ENCODE results near the gene SGF29. TPM values are rescaled to one million over a fixed set of nuclear protein-coding genes. Genes with fewer than 3 reads are reported as not detected.
"Not testable (repeated sequence)": the region's sequence is repeated elsewhere in the genome, so short reads cannot be mapped to it uniquely, and the experiment has no call there.

SGF29 gene
- total RNA-seq, 1 donor from 2014 or later = 37.6 TPM

- no peak for DNase-seq (ENCODE audit: low spot score, unreplicated experiment)
- Mint-ChIP-seq H3K4me3 (ENCODE audit: low read depth) (no peak overlapping the region), H3K36me3 (ENCODE audit: insufficient read depth) (no peaks in the 10 kb centered on the region), H3K4me1 (ENCODE audit: low read depth) (peaks cover 17% of the 10 kb centered on the region), H3K9me3 (ENCODE audit: low read depth) (no peaks in the 10 kb centered on the region), H3K27me3 (no peaks in the 10 kb centered on the region), H3K27ac (no peak overlapping the region)
- TF ChIP-seq CTCF (IDR thresholded peaks at IDR 0.05; ENCODE audit: unreplicated experiment) = no peak
Observed at GRCh38 chr16:28607116-28607623, 53.5 kb downstream of the SGF29 start.

GRCh38 chr16:28607681-28608495 is 54.2 kb downstream of the SGF29 start:
- H3K27ac Mint-ChIP-seq; H3K9me3 Mint-ChIP-seq (ENCODE audit: low read depth); H3K36me3 Mint-ChIP-seq (ENCODE audit: insufficient read depth); H3K27me3 Mint-ChIP-seq; DNase-seq (ENCODE audit: low spot score, unreplicated experiment): not testable (repeated sequence)
- peak overlapping the region; percentile 16 for H3K4me3 Mint-ChIP-seq (ENCODE audit: low read depth)
- H3K4me1 Mint-ChIP-seq (ENCODE audit: low read depth) = peaks cover 17% of the 10 kb centered on the region

- not testable (repeated sequence) for DNase-seq (ENCODE audit: low spot score, unreplicated experiment); H3K27ac Mint-ChIP-seq; H3K9me3 Mint-ChIP-seq (ENCODE audit: low read depth); H3K27me3 Mint-ChIP-seq; H3K36me3 Mint-ChIP-seq (ENCODE audit: insufficient read depth)
- H3K4me3 Mint-ChIP-seq (ENCODE audit: low read depth) = peak overlapping the region; percentile 16
- peaks cover 17% of the 10 kb centered on the region for H3K4me1 Mint-ChIP-seq (ENCODE audit: low read depth)
Observed at GRCh38 chr16:28608496-28608808, 54.7 kb downstream of the SGF29 start.

GRCh38 chr16:28608867-28609596 is 55.3 kb downstream of the SGF29 start:
- H3K9me3 Mint-ChIP-seq (ENCODE audit: low read depth); H3K36me3 Mint-ChIP-seq (ENCODE audit: insufficient read depth); DNase-seq (ENCODE audit: low spot score, unreplicated experiment); H3K27me3 Mint-ChIP-seq: not testable (repeated sequence)
- peaks cover 17% of the 10 kb centered on the region for H3K4me1 Mint-ChIP-seq (ENCODE audit: low read depth)
- H3K4me3 Mint-ChIP-seq (ENCODE audit: low read depth) = peak overlapping the region; percentile 70
- peak overlapping the region; percentile 92 for H3K27ac Mint-ChIP-seq

- Mint-ChIP-seq H3K9me3 (ENCODE audit: low read depth) (no peaks in the 10 kb centered on the region), H3K27ac (peak within 1 kb of the TSS; percentile 92), H3K4me3 (ENCODE audit: low read depth) (peak within 1 kb of the TSS; percentile 70), H3K27me3 (no peaks in the 10 kb centered on the region), H3K4me1 (ENCODE audit: low read depth) (peaks cover 17% of the 10 kb centered on the region), H3K36me3 (ENCODE audit: insufficient read depth) (no peaks in the 10 kb centered on the region)
- no peak for DNase-seq (ENCODE audit: low spot score, unreplicated experiment)
- TF ChIP-seq CTCF (IDR thresholded peaks at IDR 0.05; ENCODE audit: unreplicated experiment) = no peak
Observed at GRCh38 chr16:28609631-28610594, 56.2 kb downstream of the SGF29 start, which contains the start of gene SULT1A1. TSS of gene SULT1A1 (minus strand) at chr16:28610044. CDS start at chr16:28608855, 1,189 bp downstream.

- DNase-seq (ENCODE audit: low spot score, unreplicated experiment) = no peak
- no peak for TF ChIP-seq CTCF (IDR thresholded peaks at IDR 0.05; ENCODE audit: unreplicated experiment)
- Mint-ChIP-seq H3K27me3 (no peaks in the 10 kb centered on the region), H3K4me3 (ENCODE audit: low read depth) (no peak overlapping the region), H3K4me1 (ENCODE audit: low read depth) (peaks cover 17% of the 10 kb centered on the region), H3K36me3 (ENCODE audit: insufficient read depth) (no peaks in the 10 kb centered on the region), H3K27ac (peak overlapping the region; percentile 62), H3K9me3 (ENCODE audit: low read depth) (no peaks in the 10 kb centered on the region)
Observed at GRCh38 chr16:28610595-28611191, 57.0 kb downstream of the SGF29 start.

GRCh38 chr16:28612359-28613280 is 58.9 kb downstream of the SGF29 start:
- H3K4me3 Mint-ChIP-seq (ENCODE audit: low read depth); H3K27me3 Mint-ChIP-seq; H3K27ac Mint-ChIP-seq; H3K36me3 Mint-ChIP-seq (ENCODE audit: insufficient read depth); H3K9me3 Mint-ChIP-seq (ENCODE audit: low read depth); DNase-seq (ENCODE audit: low spot score, unreplicated experiment): not testable (repeated sequence)
- H3K4me1 Mint-ChIP-seq (ENCODE audit: low read depth) = peaks cover 17% of the 10 kb centered on the region

- not testable (repeated sequence) for DNase-seq (ENCODE audit: low spot score, unreplicated experiment); H3K9me3 Mint-ChIP-seq (ENCODE audit: low read depth); H3K36me3 Mint-ChIP-seq (ENCODE audit: insufficient read depth); H3K27ac Mint-ChIP-seq; H3K4me3 Mint-ChIP-seq (ENCODE audit: low read depth); H3K27me3 Mint-ChIP-seq
- H3K4me1 Mint-ChIP-seq (ENCODE audit: low read depth) = peaks cover 17% of the 10 kb centered on the region
Observed at GRCh38 chr16:28613912-28614311, 60.2 kb downstream of the SGF29 start.

All from progenitor cell of endocrine pancreas (in vitro differentiated cells).